Liver (tissue), 3 donors: ENCODE measurements around the gene ARHGEF10L.

Source experiments
- JUND ChIP-seq, 2 donors: IDR thresholded peaks; 2 replicates each; pipeline ENCODE4 v1.6.1; 2016; ENCODE audit warnings: antibody characterized with exemption in 2 of 2
- MAX ChIP-seq: IDR thresholded peaks from 2 replicates; pipeline ENCODE4 v1.6.1; 2016; ENCODE audit warnings: antibody characterized with exemption
- RAD21 ChIP-seq, 2 donors: IDR thresholded peaks; 2 replicates each; pipeline ENCODE4 v1.6.1; 2016; ENCODE audit warnings: antibody characterized with exemption in 2 of 2, mild to moderate bottlenecking in 2 of 2
- REST ChIP-seq: IDR thresholded peaks from 2 replicates; pipeline ENCODE4 v1.6.1; 2016; ENCODE audit warnings: antibody characterized with exemption, mild to moderate bottlenecking
- RXRA ChIP-seq, 2 donors: IDR thresholded peaks; 2 replicates each; pipeline ENCODE4 v1.6.1; 2017 to 2018; ENCODE audit warnings: antibody characterized with exemption in 2 of 2, mild to moderate bottlenecking in 1 of 2
- SP1 ChIP-seq: IDR thresholded peaks from 2 replicates; pipeline ENCODE4 v1.6.1; 2018; ENCODE audit warnings: antibody characterized with exemption, mild to moderate bottlenecking
- YY1 ChIP-seq: IDR thresholded peaks from 2 replicates; pipeline ENCODE4 v1.6.1; 2016; ENCODE audit warnings: antibody characterized with exemption, mild to moderate bottlenecking
- TF ChIP-seq, protein P1 (sequence below): fragments of 150-350 bp; IDR thresholded peaks from 2 replicates; pipeline ENCODE4 v1.5.1; 2017; ENCODE audit warnings: improper control_type of control experiment, low read depth, low read length; ENCODE audit not compliant: missing input control
- TF ChIP-seq, protein P2 (sequence below): IDR thresholded peaks from 2 replicates; pipeline ENCODE4 v1.6.1; 2016; ENCODE audit warnings: antibody characterized with exemption
- donor health status: healthy.
- donor health status: healthy.

- TF ChIP-seq JUND (IDR thresholded peaks at IDR 0.05): no peak
- peak in 1 of 2 donors; percentile 34 for TF ChIP-seq RAD21 (IDR thresholded peaks at IDR 0.05)
- TF ChIP-seq, protein P1, sequence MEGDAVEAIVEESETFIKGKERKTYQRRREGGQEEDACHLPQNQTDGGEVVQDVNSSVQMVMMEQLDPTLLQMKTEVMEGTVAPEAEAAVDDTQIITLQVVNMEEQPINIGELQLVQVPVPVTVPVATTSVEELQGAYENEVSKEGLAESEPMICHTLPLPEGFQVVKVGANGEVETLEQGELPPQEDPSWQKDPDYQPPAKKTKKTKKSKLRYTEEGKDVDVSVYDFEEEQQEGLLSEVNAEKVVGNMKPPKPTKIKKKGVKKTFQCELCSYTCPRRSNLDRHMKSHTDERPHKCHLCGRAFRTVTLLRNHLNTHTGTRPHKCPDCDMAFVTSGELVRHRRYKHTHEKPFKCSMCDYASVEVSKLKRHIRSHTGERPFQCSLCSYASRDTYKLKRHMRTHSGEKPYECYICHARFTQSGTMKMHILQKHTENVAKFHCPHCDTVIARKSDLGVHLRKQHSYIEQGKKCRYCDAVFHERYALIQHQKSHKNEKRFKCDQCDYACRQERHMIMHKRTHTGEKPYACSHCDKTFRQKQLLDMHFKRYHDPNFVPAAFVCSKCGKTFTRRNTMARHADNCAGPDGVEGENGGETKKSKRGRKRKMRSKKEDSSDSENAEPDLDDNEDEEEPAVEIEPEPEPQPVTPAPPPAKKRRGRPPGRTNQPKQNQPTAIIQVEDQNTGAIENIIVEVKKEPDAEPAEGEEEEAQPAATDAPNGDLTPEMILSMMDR: no peak
- TF ChIP-seq YY1: no peak
- TF ChIP-seq MAX: no peak
- TF ChIP-seq, protein P2, sequence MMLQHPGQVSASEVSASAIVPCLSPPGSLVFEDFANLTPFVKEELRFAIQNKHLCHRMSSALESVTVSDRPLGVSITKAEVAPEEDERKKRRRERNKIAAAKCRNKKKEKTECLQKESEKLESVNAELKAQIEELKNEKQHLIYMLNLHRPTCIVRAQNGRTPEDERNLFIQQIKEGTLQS: no peak
- no peak for TF ChIP-seq REST
- TF ChIP-seq RXRA (IDR thresholded peaks at IDR 0.05): peak in 1 of 2 donors; percentile 35
- peak; percentile 10 for TF ChIP-seq SP1
These were observed 66.3 kb downstream of the ARHGEF10L start for GRCh38 chr1:17605582-17606344.
